COLO668 (cell line): Measurements from ENCODE around the gene CD74.

Source experiments
- DNase-seq: peaks from one replicate; lab custom pipeline; 2025; ENCODE audit not compliant: unreplicated experiment; lab: John Stamatoyannopoulos, UW

The CD74 gene

GRCh38 chr5:150364004-150364403 lies 48.7 kb downstream of the CD74 start:
- no peak for DNase-seq

GRCh38 chr5:150363185-150363584 lies 49.5 kb downstream of the CD74 start:
- no peak for DNase-seq

GRCh38 chr5:150361301-150361700 lies 51.4 kb downstream of the CD74 start:
- no peak for DNase-seq

GRCh38 chr5:150358261-150359095 lies 54.2 kb downstream of the CD74 start:
- DNase-seq, result no peak

GRCh38 chr5:150357326-150358260 lies 55.1 kb downstream of the CD74 start, which contains the start of gene TCOF1:
Gene TCOF1, plus strand, starts transcription at chr5:150357697. Its CDS starts 50 bp downstream, at chr5:150357747.
- DNase-seq, result peak; percentile 96

- DNase-seq, result no peak
Observed at GRCh38 chr5:150356575-150357294, 56.0 kb downstream of the CD74 start.

- no peak for DNase-seq
Observed at GRCh38 chr5:150355791-150356190, 56.9 kb downstream of the CD74 start.

- no peak for DNase-seq
Observed at GRCh38 chr5:150353032-150353675, 59.6 kb downstream of the CD74 start.

GRCh38 chr5:150352244-150353031 lies 60.3 kb downstream of the CD74 start:
- DNase-seq, result no peak
